ENCODE measurements around the gene ISOC2.

Gene ISOC2

DNA sequence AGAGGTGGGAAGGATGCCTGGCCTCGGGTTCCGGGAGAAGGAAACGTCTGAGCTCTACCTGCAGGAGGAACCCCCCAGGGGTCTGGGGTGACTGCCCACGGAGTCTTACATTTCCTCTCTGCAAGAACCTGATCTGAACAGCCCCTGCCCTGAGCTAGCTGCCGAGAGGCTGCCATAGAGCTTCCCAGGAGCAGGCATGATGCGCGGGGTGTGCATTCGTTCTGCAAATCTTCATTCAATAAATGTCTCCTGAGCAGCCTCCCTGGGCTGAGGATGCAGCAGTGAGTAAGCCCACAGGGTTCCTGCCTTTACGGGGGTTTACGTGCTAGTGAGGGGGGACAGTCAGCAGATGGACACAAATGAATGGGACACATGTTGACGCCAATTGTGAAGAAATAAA, 16.8 kb downstream of the ISOC2 start:
- Histone ChIP-seq H3K79me2 (ENCODE audit: insufficient read depth, low read length) (no peaks in the 10 kb centered on the region), H4K20me1 (ENCODE audit: insufficient read depth, low read length, poor library complexity, severe bottlenecking) (no peaks in the 10 kb centered on the region), H3K9me2 (replicated peaks; ENCODE audit: low read depth, low read length) (no peaks in the 10 kb centered on the region), H3K4me3 (ENCODE audit: low read length, poor library complexity, severe bottlenecking) (no peak overlapping the region), H3K27me3 (ENCODE audit: insufficient read depth, low read length, poor library complexity, severe bottlenecking) (no peaks in the 10 kb centered on the region), H3K4me2 (ENCODE audit: low read depth, low read length, poor library complexity, severe bottlenecking) (no peak overlapping the region), H3K4me1 (ENCODE audit: insufficient read depth, low read length, poor library complexity, severe bottlenecking) (no peaks in the 10 kb centered on the region), H3K9ac (ENCODE audit: low read depth, low read length, poor library complexity, severe bottlenecking) (no peak overlapping the region), H3F3A (ENCODE audit: low read depth) (no peaks in the 10 kb centered on the region), H3K9me3 (ENCODE audit: insufficient read depth, low read depth, low read length) (no peaks in the 10 kb centered on the region), H3K36me3 (ENCODE audit: insufficient read depth, low read length) (no peaks in the 10 kb centered on the region), H2AFZ (ENCODE audit: low read length) (no peak overlapping the region)
- TF ChIP-seq, protein P1, sequence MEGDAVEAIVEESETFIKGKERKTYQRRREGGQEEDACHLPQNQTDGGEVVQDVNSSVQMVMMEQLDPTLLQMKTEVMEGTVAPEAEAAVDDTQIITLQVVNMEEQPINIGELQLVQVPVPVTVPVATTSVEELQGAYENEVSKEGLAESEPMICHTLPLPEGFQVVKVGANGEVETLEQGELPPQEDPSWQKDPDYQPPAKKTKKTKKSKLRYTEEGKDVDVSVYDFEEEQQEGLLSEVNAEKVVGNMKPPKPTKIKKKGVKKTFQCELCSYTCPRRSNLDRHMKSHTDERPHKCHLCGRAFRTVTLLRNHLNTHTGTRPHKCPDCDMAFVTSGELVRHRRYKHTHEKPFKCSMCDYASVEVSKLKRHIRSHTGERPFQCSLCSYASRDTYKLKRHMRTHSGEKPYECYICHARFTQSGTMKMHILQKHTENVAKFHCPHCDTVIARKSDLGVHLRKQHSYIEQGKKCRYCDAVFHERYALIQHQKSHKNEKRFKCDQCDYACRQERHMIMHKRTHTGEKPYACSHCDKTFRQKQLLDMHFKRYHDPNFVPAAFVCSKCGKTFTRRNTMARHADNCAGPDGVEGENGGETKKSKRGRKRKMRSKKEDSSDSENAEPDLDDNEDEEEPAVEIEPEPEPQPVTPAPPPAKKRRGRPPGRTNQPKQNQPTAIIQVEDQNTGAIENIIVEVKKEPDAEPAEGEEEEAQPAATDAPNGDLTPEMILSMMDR (conservative IDR thresholded peaks at IDR 0.05; ENCODE audit: low read length) = no peak

DNA sequence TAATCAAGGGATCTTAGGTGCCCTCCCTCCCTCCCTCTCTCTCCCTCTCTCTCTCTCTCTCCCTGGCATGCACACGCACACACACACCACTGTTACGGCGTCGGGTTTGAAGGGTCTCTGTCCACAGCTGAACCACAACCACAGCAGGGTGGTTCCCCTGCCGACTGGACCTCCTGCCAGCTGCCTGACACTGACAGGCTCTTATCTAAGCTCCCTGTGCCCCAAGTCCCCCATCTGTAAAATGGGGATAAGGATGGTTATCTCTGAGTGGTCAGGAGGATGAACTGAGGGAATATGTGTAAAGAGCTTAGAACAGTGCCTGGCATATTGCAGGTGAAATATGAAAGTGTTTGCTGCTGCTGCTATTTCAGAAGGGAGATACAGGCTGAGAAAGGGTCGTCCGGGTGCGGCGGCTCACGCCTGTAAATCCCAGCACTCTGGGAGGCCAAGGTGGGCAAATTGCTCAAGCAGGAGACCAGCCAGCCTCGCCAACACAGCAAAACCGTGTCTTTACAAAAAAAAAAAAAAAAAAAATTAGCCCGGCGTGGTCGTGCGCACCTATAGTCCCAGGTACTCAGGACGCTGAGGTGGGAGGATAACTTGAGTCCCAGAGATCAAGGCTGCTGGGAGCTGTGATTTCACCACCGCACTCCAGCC, 17.5 kb downstream of the ISOC2 start:
- Histone ChIP-seq H3F3A (ENCODE audit: low read depth) (no peaks in the 10 kb centered on the region), H4K20me1 (ENCODE audit: insufficient read depth, low read length, poor library complexity, severe bottlenecking) (no peaks in the 10 kb centered on the region), H3K9ac (ENCODE audit: low read depth, low read length, poor library complexity, severe bottlenecking) (no peak overlapping the region), H3K27me3 (ENCODE audit: insufficient read depth, low read length, poor library complexity, severe bottlenecking) (no peaks in the 10 kb centered on the region), H3K4me3 (ENCODE audit: low read length, poor library complexity, severe bottlenecking) (no peak overlapping the region), H3K79me2 (ENCODE audit: insufficient read depth, low read length) (no peaks in the 10 kb centered on the region), H3K9me3 (ENCODE audit: insufficient read depth, low read depth, low read length) (no peaks in the 10 kb centered on the region), H3K4me1 (ENCODE audit: insufficient read depth, low read length, poor library complexity, severe bottlenecking) (no peaks in the 10 kb centered on the region), H3K36me3 (ENCODE audit: insufficient read depth, low read length) (no peaks in the 10 kb centered on the region), H2AFZ (ENCODE audit: low read length) (no peak overlapping the region), H3K9me2 (replicated peaks; ENCODE audit: low read depth, low read length) (no peaks in the 10 kb centered on the region), H3K4me2 (ENCODE audit: low read depth, low read length, poor library complexity, severe bottlenecking) (no peak overlapping the region)
- no peak for TF ChIP-seq EZH2phosphoT487 (IDR thresholded peaks at IDR 0.05; ENCODE audit: borderline replicate concordance)
- TF ChIP-seq, protein P1 (conservative IDR thresholded peaks at IDR 0.05; ENCODE audit: low read length) = no peak

DNA sequence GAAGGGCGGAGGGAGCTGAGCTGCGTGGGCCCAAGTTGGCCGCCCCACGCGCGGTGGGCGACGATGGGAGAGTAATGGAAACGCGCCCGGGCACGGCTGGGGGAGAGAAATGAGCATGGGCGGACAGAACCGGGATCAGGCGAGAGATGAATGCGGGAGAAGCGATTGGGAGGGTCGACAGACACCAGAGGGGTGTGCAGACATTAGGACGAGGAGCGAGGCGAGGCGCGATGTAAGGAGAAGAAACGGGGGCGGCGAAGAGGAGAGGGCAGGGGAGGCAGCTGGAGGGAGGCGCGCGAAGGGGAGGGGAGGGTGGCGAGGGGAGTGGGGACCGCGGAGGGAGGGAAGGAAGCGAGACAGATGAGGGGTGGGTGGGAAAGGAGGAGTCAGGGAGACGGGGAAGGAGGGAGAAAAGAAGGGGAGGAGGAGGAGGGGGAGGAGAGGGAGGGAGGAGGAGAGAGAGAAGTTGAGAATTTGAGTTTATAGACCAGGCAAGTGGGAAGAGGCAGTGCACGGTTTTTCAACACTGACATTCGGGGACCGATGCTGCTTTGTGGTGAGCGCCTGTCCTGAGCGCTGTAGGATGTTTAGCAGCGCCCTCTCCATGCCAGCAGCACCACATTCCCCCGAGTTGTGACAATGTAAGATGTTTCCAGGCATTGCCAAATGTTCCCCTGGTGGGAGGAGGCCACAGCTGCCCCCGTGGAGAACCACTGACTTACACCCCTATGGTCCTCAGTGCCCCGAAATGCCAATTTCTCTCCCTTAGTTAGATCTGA, 18.2 kb downstream of the ISOC2 start, which contains the start of gene SHISA7:
SHISA7 (minus strand) TSS at position 256 of the 779 bp plus-strand sequence. CDS start 437 bp downstream, outside the sequence.
- Histone ChIP-seq H3K79me2 (ENCODE audit: insufficient read depth, low read length) (no peaks in the 10 kb centered on the region), H3K9ac (ENCODE audit: low read depth, low read length, poor library complexity, severe bottlenecking) (no peak within 1 kb of the TSS), H2AFZ (ENCODE audit: low read length) (no peak within 1 kb of the TSS), H3K4me2 (ENCODE audit: low read depth, low read length, poor library complexity, severe bottlenecking) (no peak within 1 kb of the TSS), H3K4me3 (ENCODE audit: low read length, poor library complexity, severe bottlenecking) (no peak within 1 kb of the TSS), H4K20me1 (ENCODE audit: insufficient read depth, low read length, poor library complexity, severe bottlenecking) (no peaks in the 10 kb centered on the region), H3K36me3 (ENCODE audit: insufficient read depth, low read length) (no peaks in the 10 kb centered on the region), H3F3A (ENCODE audit: low read depth) (no peaks in the 10 kb centered on the region), H3K4me1 (ENCODE audit: insufficient read depth, low read length, poor library complexity, severe bottlenecking) (no peaks in the 10 kb centered on the region), H3K9me2 (replicated peaks; ENCODE audit: low read depth, low read length) (no peaks in the 10 kb centered on the region), H3K27me3 (ENCODE audit: insufficient read depth, low read length, poor library complexity, severe bottlenecking) (no peaks in the 10 kb centered on the region), H3K9me3 (ENCODE audit: insufficient read depth, low read depth, low read length) (no peaks in the 10 kb centered on the region)
- TF ChIP-seq, protein P1 (conservative IDR thresholded peaks at IDR 0.05; ENCODE audit: low read length) = no peak
- TF ChIP-seq EZH2phosphoT487 (IDR thresholded peaks at IDR 0.05; ENCODE audit: borderline replicate concordance) = no peak
